Dermis blood vessel endothelial cell (primary cell): ENCODE results near the gene FABP2. TPM values are rescaled to one million over a fixed set of nuclear protein-coding genes. Genes with fewer than 3 reads are reported as not detected.
"Not testable (repeated sequence)": the region's sequence is repeated elsewhere in the genome, so short reads cannot be mapped to it uniquely, and the experiment has no call there.

Source experiments
- DNase-seq: peaks from one replicate; pipeline ENCODE4 v3.0.0; 2010
- total RNA-seq: library from RNA; depleted of rRNA; stranded (reverse); fragments of >200 nt; gene quantifications from 2 replicates; pipeline ENCODE4 v1.2.3, GENCODE V29; 2014

Gene FABP2
- total RNA-seq, 1 donor from 2014 or later = not detected

- DNase-seq = no peak
These were observed 14.3 kb downstream of the FABP2 start for GRCh38 chr4:119307606-119308005.

- DNase-seq = no peak
These were observed 17.5 kb downstream of the FABP2 start for GRCh38 chr4:119304431-119304830.

GRCh38 chr4:119303587-119304305 lies 18.2 kb downstream of the FABP2 start:
- no peak for DNase-seq

- no peak for DNase-seq
These were observed 19.7 kb downstream of the FABP2 start for GRCh38 chr4:119302073-119302832.

GRCh38 chr4:119300101-119300978 lies 21.6 kb downstream of the FABP2 start:
- DNase-seq = peak; percentile 92

- no peak for DNase-seq
These were observed 22.2 kb downstream of the FABP2 start for GRCh38 chr4:119299741-119300100.

GRCh38 chr4:119299260-119299671 lies 22.7 kb downstream of the FABP2 start:
- DNase-seq = peak; percentile 37

- no peak for DNase-seq
These were observed 24.1 kb downstream of the FABP2 start for GRCh38 chr4:119297795-119298194.

GRCh38 chr4:119296356-119296755 lies 25.6 kb downstream of the FABP2 start:
- no peak for DNase-seq

GRCh38 chr4:119290598-119290997 lies 31.3 kb downstream of the FABP2 start:
- DNase-seq = no peak

- DNase-seq = no peak
These were observed 32.6 kb downstream of the FABP2 start for GRCh38 chr4:119289313-119289712.

- peak; percentile 83 for DNase-seq
These were observed 35.4 kb downstream of the FABP2 start for GRCh38 chr4:119286377-119287002.

- DNase-seq = peak; percentile 35
These were observed 36.8 kb downstream of the FABP2 start for GRCh38 chr4:119284876-119285780.

- peak; percentile 94 for DNase-seq
These were observed 40.5 kb downstream of the FABP2 start for GRCh38 chr4:119281393-119281792.

GRCh38 chr4:119279945-119280344 lies 42.0 kb downstream of the FABP2 start:
- not testable (repeated sequence) for DNase-seq

- DNase-seq = not testable (repeated sequence)
These were observed 42.4 kb downstream of the FABP2 start for GRCh38 chr4:119279541-119279940.

- DNase-seq = peak; percentile 75
These were observed 50.4 kb downstream of the FABP2 start for GRCh38 chr4:119271361-119272085.

- DNase-seq = no peak
These were observed 53.5 kb downstream of the FABP2 start for GRCh38 chr4:119268466-119268865.
